NCI-H1694 (cell line): ENCODE data around the gene UBA5.
A peak's percentile ranks its signal among the peaks of the same experiment; 100 is the strongest.

Experiments
- DNase-seq: peaks from one replicate; lab custom pipeline; 2025; lab: John Stamatoyannopoulos, UW

The UBA5 gene

DNA sequence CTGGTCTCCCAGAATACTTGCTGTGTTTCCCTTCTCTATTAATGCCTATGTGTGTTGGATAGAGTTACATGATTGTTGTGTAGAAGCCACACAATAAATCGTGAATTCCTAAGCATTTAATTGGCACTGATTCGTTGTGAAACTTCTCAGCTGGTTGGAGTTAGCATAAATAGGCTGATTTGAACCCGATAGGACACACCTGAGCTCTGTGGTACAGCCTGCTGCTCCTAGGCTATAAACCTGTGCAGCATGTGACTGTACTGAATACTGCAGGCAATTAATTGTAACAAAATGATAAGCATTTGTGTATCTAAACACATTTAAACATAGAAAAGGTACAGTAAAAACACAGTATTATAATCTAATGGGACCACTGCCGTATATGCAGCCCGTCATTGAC lies 5.4 kb upstream of the UBA5 start:
- no peak for DNase-seq

DNA sequence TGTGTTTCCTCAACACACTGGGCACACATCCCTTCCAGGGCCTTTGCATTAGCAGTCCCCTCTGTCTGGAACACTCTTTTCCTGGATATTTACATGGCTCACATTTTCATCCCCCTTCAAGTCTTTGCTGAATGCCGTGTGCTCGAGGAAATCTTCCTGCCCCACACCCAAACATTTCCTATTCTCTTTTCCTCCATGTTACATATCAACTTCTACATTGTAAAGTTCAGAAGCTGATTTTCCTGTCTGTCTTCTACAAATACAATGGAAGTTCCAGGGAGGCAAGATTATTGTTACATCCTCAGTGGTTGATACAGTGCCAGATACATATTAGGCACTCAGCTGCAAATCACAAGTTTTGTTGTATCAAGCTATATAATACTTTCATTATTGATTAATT lies 4.7 kb upstream of the UBA5 start:
- no peak for DNase-seq

GRCh38 chr3:132657869-132658747 lies 2.0 kb upstream of the UBA5 start:
- DNase-seq: no peak

DNA sequence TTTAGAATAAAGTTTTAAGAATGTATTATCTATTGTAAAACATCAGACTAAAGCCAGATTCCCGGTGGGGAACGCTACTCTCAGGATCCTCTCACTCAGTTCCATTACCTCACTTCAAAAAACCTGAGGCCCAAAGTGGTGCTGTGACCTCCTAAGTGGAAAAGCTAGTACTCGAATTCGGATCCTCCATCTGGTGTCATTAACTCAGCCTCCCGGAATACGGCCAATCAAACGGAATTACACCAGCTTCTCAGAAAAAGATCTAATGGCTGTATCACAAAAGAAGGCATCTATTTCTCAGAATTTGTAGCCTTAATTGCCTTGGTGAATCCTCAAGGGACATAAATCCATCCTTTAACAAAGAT lies 1.1 kb upstream of the UBA5 start:
- no peak for DNase-seq

DNA sequence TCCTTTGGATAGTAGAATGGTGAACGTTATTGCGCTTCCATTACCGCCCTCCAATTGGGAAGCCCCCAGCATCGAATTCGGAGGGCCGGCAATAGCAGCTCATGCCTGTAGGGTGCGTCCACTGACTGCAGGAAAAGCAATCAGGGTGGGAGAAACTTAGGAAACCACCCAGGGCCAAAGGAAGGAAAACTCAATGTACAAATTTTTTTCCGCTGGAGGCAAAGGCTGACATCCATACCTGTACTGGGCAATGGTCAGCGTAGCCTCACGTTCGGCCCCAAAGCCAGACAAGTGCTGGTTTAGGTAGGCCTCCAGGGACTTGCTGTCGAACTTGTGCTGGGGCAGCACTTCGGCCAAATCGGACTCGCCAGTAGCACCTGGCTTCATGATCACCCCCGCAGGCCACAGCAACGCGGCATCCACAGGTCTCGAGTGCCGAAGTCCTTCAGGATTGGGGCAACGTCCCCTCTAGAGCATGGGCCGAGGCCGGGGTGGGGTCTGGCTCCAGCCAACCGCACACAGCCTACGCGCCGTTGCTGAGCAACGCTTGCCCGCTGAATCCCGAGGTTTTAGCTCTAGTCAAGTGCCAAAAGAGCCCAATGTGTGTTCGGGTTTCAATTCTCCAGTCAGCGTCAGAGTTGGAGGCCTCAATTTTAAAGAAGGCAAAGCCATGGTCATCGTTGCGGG lies 621 bp upstream of the UBA5 start, which contains the start of gene ACAD11:
Gene ACAD11, minus strand, starts transcription at position 445 of the 687 bp plus-strand sequence. Its CDS starts 58 bp downstream, at position 387.
- peak; percentile 61 for DNase-seq

DNA sequence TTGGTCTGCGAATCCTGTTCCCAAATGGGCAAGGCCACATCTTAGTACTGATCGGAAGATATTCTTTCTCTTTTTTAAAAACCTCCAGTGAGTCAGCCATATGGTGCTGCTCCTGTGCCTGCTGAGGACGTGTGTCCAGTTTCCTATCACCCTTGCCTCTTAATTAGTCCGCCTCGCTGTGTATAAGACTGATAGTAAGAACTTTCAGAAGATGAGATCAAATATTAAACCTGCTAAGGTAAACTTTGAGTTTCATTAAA lies 612 bp downstream of the UBA5 start:
- DNase-seq: no peak

DNA sequence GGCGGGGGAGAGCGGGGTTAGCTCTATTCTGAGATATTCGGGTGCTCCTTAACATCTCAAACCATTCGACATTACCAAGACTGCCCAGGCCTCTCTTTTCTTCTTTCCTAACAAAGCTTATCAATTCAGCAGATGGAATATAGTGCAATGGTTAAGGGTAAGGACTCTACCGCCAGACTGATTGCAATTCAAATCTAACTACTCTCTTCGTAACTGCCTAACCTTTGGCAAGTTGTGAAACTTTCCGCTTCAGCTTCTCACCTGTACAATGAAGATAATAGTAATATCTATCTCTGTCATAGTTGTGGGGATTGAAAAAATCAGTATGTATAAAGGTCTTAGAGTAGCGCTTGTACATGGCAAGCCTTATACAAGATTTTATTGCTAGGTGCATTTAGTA lies 972 bp downstream of the UBA5 start:
- DNase-seq: no peak

DNA sequence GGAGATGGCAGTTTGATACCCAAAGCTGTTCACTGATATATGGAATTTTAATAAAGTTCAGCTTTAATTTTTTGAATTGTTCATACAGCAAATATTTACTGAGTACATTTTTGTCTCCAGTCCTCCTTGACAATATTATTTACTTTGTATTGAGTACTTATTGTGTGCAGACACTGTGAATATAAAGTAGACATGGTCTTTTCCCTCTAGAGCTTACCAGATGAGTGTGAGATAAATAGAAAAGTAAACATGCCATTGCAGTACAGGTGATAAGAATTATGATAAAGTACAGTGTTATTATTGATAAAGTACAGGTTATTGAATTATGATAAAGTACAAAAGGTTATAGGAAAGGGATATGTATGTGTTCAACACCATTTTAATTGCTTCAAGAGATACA lies 2.1 kb downstream of the UBA5 start:
- DNase-seq: no peak

- no peak for DNase-seq
Measured at GRCh38 chr3:132665230-132665745, 5.2 kb downstream of the UBA5 start.

DNA sequence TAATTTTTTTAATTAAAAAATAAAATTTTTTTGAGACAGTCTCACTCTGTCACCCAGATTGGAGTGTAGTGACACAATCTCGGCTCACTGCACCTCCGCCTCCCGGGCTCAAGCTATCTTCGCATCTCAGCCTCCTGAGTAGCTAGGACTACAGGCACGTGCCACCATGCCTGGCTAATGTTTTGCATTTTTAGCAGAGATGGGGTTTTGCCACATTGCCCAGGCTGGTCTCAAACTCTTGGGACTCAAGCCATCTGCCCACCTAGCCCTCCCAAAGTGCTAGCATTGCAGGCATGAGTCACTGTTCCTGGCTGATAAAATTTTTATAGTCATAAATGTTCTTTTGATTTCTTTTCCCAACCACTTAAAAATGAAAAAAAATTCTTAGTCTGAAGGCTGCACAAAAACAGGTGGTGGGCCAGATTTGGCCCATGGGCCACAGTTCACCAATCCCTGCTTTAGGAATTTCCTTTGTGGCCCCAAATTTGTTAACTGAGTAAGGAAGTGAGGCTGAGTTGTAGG lies 9.2 kb downstream of the UBA5 start:
- no peak for DNase-seq

DNA sequence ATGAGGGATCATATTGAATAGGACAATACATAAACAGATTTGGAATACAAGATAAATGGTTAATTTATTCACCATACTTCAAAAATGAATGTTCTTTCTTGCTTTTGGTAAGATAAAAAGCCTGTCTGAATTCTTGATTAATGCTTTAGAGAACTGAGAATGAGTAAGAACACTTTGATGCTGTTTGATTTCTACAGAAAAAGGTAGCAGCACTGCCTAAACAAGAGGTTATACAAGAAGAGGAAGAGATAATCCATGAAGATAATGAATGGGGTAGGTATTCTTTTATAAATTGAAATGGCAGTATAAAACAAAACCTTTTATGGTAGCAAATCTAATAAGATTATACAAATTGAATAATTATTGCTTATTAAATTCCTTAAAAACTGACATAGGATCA lies 15.3 kb downstream of the UBA5 start:
- no peak for DNase-seq

DNA sequence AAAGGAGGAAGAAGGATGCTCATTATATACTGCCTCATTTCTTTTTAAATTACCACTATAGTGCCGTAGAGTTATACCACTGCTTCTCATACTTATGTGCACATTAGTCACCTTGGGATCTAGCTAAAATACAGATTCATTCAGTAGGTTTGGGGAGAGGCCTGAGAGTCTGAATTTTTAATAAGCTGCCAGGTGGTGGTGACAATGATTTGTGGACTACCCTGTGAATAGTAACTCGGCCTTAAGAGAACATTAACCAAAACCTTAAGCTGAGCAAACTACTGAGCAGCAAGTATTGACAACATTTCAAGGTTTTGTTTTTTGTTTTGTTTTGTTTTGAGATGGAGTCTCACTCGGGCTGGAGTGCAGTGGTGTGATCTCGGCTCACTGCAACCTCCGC lies 19.8 kb downstream of the UBA5 start:
- no peak for DNase-seq

DNA sequence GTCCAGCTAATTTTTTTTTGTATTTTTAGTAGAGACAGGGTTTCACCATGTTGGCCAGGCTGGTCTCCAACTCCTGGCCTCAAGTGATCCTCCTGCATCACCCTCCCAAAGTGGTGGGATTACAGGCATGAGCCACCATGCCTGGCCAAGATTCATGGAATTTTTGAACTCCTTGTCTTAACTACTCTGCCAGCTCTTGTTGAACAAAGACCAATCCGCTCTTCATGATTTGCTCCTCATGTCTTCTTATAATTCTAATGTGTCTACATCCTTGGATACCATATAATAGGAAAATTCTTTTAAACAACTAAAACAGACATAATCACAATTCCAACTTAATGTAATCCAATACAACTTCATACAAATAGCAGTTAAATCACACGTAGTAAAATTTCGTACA lies 21.3 kb downstream of the UBA5 start:
- no peak for DNase-seq

DNA sequence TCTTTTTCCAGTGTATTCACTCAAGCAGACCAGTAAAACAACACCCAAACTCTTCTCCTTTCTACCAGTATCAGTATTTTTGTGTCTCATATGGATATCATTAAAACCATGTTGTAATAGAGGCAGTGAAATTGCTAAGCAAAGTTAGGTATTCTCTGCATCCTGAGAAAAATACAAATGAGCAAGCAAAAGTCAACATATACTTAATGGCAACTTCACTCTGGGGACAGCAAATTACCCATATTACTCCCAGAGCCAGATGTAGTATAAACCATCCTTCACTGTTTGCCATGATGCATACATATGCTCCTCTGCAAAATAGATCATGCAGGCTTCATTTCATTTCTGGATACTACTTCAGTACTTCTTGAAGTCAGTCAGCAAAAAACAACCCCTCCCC lies 22.1 kb downstream of the UBA5 start:
- no peak for DNase-seq

GRCh38 chr3:132690040-132690439 lies 29.9 kb downstream of the UBA5 start:
- DNase-seq: no peak

GRCh38 chr3:132694991-132695390 lies 34.9 kb downstream of the UBA5 start:
- DNase-seq: no peak

DNA sequence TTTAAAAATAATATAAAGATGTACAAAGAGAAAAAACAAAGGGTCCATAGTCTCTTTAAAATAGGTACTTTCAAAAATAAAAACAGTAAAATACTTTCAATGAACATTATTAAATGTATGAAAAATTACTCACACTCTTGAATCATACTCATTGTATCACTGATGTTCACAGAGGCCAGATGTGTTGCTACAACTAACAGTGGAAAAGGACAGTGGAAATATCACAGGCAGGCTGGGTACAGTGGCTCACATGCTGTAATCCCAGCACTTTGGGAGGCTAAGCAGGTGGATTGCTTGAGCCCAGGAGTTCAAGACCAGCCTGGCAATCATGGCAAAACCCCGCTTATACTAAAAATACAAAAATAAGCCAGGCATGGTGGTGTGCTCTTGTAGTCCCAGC lies 35.3 kb downstream of the UBA5 start:
- DNase-seq: no peak

DNA sequence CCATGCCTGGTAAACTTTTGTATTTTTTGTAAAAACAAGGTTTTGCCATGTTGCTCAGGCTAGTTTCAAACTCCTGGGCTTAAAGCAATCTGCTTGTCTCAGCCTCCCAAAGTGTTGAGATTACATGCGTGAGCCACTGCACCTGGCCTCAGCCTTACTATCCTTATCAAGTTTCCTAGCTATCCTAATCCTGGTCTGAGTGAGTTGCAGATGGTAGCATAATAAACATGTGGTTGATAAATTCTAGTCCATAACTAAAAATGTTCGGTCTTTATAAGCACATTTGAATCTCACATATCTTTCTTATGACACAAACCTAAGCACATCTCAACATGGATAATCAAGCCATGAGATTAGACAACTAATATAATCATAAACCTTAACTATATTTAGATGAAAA lies 43.6 kb downstream of the UBA5 start:
- DNase-seq: no peak

DNA sequence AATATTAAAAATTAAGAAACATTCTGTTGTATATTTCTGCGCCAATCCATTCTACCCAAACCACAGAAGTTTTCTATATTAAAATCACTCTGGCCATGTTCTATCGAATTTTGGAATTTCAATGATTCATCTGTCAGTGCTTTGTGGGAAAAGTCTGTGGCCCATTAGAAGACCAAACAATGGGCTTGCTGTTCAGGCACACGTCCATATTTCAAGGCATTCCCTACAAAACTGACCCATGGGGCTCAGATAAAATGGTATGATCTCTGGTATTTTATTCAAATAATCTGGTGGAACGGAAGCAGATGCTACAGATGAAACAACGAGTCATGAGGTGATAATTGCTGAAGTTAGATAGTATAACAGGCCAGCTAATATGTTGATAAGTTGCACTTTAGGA lies 49.6 kb downstream of the UBA5 start:
- DNase-seq: no peak

DNA sequence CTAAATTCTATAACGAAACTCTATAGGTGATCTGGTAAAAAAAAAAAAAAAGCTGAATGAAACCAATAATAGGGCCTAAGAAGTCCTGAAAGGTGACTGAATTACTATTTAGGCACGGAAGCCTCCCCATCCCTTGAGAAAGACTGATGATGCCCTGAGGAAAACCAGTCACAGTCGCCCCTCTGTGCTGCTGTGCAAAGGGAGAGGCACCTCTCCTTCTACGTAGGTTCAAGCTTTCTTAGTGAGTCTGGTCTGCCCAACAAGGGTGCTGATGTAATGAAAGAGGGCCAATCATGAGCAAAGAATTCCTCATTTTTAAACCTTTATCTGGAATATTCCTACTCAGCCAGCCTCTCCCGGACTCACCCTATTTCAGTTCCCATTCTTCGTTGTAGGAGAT lies 50.2 kb downstream of the UBA5 start:
- no peak for DNase-seq

DNA sequence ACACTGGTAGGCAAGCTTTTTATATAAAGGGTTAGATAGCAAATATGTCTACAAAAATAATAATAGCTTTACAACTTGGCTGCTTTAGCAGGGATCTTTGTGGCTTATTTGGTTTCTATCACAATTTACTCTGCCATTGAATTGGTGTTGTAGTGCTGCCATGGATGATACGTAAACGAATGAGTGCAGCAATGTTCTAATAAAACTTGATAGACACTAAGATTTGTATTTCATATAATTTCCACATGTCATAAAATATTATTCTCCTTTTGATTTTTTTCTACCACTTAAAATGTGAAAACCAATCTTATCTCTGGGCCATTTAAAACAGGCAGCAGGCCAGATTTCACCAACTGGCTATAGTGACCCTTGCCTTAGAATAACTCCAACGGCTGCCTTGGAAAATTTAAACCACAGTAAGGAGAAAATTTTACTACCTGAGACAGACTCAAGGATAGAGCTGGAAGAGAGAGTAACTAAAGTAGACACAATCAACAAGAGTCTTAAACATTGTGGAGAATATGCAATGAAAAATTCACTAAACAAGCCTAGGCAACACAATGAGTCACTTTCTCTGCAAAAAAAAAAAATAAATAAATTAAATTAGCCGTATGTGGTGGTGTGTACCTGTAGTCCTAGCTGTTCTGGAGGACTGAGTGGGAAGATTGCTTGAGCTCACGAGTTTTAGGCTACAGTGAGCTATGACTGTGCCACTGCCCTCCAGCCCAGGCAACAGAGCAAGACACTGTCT lies 54.0 kb downstream of the UBA5 start:
- DNase-seq: no peak

- DNase-seq: no peak
Measured at GRCh38 chr3:132716372-132716771, 56.2 kb downstream of the UBA5 start.

DNA sequence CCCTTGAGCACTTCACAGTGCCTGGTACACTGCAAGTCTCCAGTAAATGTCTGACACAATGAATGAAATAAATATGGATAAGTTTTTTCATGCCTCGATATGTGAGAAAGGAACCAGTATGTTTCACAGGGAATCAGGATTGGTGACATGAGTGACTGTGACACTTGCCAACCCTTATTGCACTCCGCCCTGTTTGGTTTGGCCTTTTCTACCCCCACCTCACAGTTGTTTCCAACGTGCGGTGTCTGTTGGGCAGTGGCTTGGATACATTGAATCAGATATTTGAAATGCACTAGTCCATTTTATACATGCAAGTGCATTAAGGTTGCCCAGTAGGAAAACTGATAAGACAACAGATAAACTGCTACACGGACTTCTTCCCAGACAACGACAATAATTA lies 60.1 kb downstream of the UBA5 start:
- no peak for DNase-seq
